EL (cell line): ENCODE results near the gene ZNF512.
"Not testable (repeated sequence)": the region's sequence is repeated elsewhere in the genome, so short reads cannot be mapped to it uniquely, and the experiment has no call there.

Experiments used
- DNase-seq: peaks from one replicate; pipeline ENCODE4 v3.0.0-alpha.2; 2016

ZNF512 gene

GRCh38 chr2:27583390-27583915 is 611 bp downstream of the ZNF512 start:
- peak; percentile 19 for DNase-seq

- DNase-seq = no peak
These were observed 1.8 kb downstream of the ZNF512 start for GRCh38 chr2:27584597-27584996.

- DNase-seq = no peak
These were observed 4.2 kb downstream of the ZNF512 start for GRCh38 chr2:27587025-27587424.

- no peak for DNase-seq
These were observed 5.5 kb downstream of the ZNF512 start for GRCh38 chr2:27588308-27588707.

- DNase-seq = no peak
These were observed 8.9 kb downstream of the ZNF512 start for GRCh38 chr2:27591745-27592144.

- no peak for DNase-seq
These were observed 10.4 kb downstream of the ZNF512 start for GRCh38 chr2:27593240-27593639.

GRCh38 chr2:27594020-27594703 is 11.3 kb downstream of the ZNF512 start:
- not testable (repeated sequence) for DNase-seq

- DNase-seq = not testable (repeated sequence)
These were observed 12.6 kb downstream of the ZNF512 start for GRCh38 chr2:27595412-27595811.

GRCh38 chr2:27596627-27597026 is 13.8 kb downstream of the ZNF512 start:
- no peak for DNase-seq

- DNase-seq = peak; percentile 59
These were observed 23.8 kb downstream of the ZNF512 start for GRCh38 chr2:27606611-27607010.

- no peak for DNase-seq
These were observed 31.1 kb downstream of the ZNF512 start for GRCh38 chr2:27613985-27614384.

- DNase-seq = no peak
These were observed 32.5 kb downstream of the ZNF512 start for GRCh38 chr2:27615316-27615715.

GRCh38 chr2:27621524-27621923 is 38.7 kb downstream of the ZNF512 start:
- no peak for DNase-seq

GRCh38 chr2:27622921-27623384 is 40.1 kb downstream of the ZNF512 start:
- peak; percentile 94 for DNase-seq

GRCh38 chr2:27624943-27625342 is 42.1 kb downstream of the ZNF512 start:
- no peak for DNase-seq

- DNase-seq = not testable (repeated sequence)
These were observed 43.5 kb downstream of the ZNF512 start for GRCh38 chr2:27626323-27626722.

- DNase-seq = not testable (repeated sequence)
These were observed 44.1 kb downstream of the ZNF512 start for GRCh38 chr2:27626921-27627320.

- DNase-seq = peak; percentile 90
These were observed 45.3 kb downstream of the ZNF512 start for GRCh38 chr2:27627963-27628766.

GRCh38 chr2:27628767-27629709 is 46.2 kb downstream of the ZNF512 start, which contains the start of the genes CCDC121 and GPN1:
Gene CCDC121, minus strand, starts transcription at chr2:27629012. Its CDS starts 1,213 bp downstream, at chr2:27627799.
Gene GPN1, plus strand, starts transcription at chr2:27629050. Its CDS starts 9 bp downstream, at chr2:27629059.
- peak; percentile 96 for DNase-seq

GRCh38 chr2:27630257-27630656 is 47.4 kb downstream of the ZNF512 start:
- DNase-seq = not testable (repeated sequence)

- no peak for DNase-seq
These were observed 51.4 kb downstream of the ZNF512 start for GRCh38 chr2:27634291-27634690.

- DNase-seq = peak; percentile 25
These were observed 53.9 kb downstream of the ZNF512 start for GRCh38 chr2:27636766-27637165.
